Heart right ventricle (tissue), 16 donors: Measurements from ENCODE around the gene TBC1D22A. TPM values are rescaled to one million over a fixed set of nuclear protein-coding genes. Genes with fewer than 3 reads are reported as not detected.
A peak's percentile ranks its signal among the peaks of the same experiment; 100 is the strongest.

Experiments
- ATAC-seq, 8 donors: fragments of 200-7000 bp; cut with Tn5 transposase; one replicate each; pipeline ENCODE4 v1.9.1; 2020; ENCODE audit warnings: mild to moderate bottlenecking in 8 of 8, moderate library complexity in 8 of 8, moderate number of reproducible peaks in 1 of 8
- DNase-seq, 2 donors: peaks; one replicate each; pipeline ENCODE4 v3.0.0-alpha.2; 2020
- H3K27ac ChIP-seq, 10 donors: fragments of 200-600 bp; sonication (generic) in 2 of 10; one replicate each; pipeline versions ENCODE4 v1.5.0 to v1.8.0; 2020 to 2022; ENCODE audit warnings: mild to moderate bottlenecking in 3 of 10
- H3K27me3 ChIP-seq, 7 donors: fragments of 200-600 bp; one replicate each; pipeline ENCODE4 v1.8.0; 2021 to 2022; ENCODE audit warnings: mild to moderate bottlenecking in 2 of 7
- H3K36me3 ChIP-seq, 9 donors: fragments of 200-600 bp; sonication (generic) in 1 of 9; one replicate each; pipeline versions ENCODE4 v1.5.0 to v1.8.0; 2020 to 2022; ENCODE audit warnings: mild to moderate bottlenecking in 2 of 9
- H3K4me1 ChIP-seq, 9 donors: fragments of 200-600 bp; sonication (generic) in 1 of 9; one replicate each; pipeline versions ENCODE4 v1.5.0 to v1.8.0; 2020 to 2022; ENCODE audit warnings: mild to moderate bottlenecking in 4 of 9
- H3K4me3 ChIP-seq, 10 donors: fragments of 200-600 bp; sonication (generic) in 2 of 10; one replicate each; pipeline versions ENCODE4 v1.5.0 to v1.8.0; 2020 to 2022; ENCODE audit warnings: mild to moderate bottlenecking in 7 of 10, moderate library complexity in 2 of 10
- H3K9me3 ChIP-seq, 11 donors: fragments of 200-600 bp in 10 of 11; sonication (generic) in 2 of 11; one replicate each; pipeline versions ENCODE4 v1.5.0 to v1.8.0; 2013 to 2022; ENCODE audit warnings: mild to moderate bottlenecking in 2 of 11, control low read depth in 1 of 11, moderate library complexity in 1 of 11
- CTCF ChIP-seq, 9 donors: fragments of 200-600 bp; sonication (generic) in 2 of 9; IDR thresholded peaks; one replicate each; pipeline versions ENCODE4 v1.5.0 to v1.8.0; 2021 to 2022; ENCODE audit warnings: antibody characterized with exemption in 9 of 9, mild to moderate bottlenecking in 5 of 9, moderate library complexity in 1 of 9
- WGBS, 2 donors: extraction: QIAGEN DNeasy Blood & Tissue Kit; methylation state at CpG; one replicate each; pipeline ENCODE4 v1.1.7; 2013; ENCODE audit warnings: inconsistent platforms in 1 of 2; 5-methylcytosine and 5-hydroxymethylcytosine counted together
- intact Hi-C, 10 donors: fragments of 100-400 bp; cut with DNase I; formaldehyde crosslinking; loops; one replicate each; pipeline versions ENCODE4 v1.11.1 to v1.14.2; 2022
- polyA plus RNA-seq, 2 donors: library from polyadenylated mRNA; stranded (reverse); fragments of 200-250 nt; gene quantifications; one replicate each; pipeline ENCODE4 v1.2.3, GENCODE V29; 2013
- total RNA-seq, 10 donors: library from RNA; stranded (reverse); fragmentation: NEBNext Ultra II Directional in 3 of 10; extraction: Animal tissue kit (Norgen Biotek cat#: 25700) in 3 of 10; gene quantifications; one replicate each; pipeline versions ENCODE4 v1.2.1 to v1.2.4, GENCODE V29; 2021 to 2023
- donor health status: Arrhythmogenic right ventricular cardiomyopathy.
- donor health status: ischemic (EF 13 %, LVEDD 7.1; RV severe dilation, severe dysfunction).
- donor health status: healthy with polysubstance abuse.
- donor health status: DM: no; HTN: yes; CAD: no.
- donor health status: DM: no; HTN: no; CAD: no.
- donor health status: ischemic (EF 25% LVEDD 6.9; RV normal size, moderate dysfunction).
- donor health status: ischemic (EF 25% LVEDD 5.7; RV mildly dilated, moderate dysfunction).
- donor health status: healthy.
- donor health status: DM: yes; HTN: yes; CAD: no.
- donor health status: Ischemic cardiomyopathy.
- donor health status: ischemic (EF 35%, LVEDD 5.7; RV mildly dilated, moderate dysfunction).
- donor health status: nonischemic (EF 11% LVEDD 7.7; RV severe dilation, severe dysfunction).
- donor health status: DM: yes; HTN: yes; CAD: no.
- donor health status: PGD.
- donor health status: ischemic (EF 29% LVEDD 5.4; RV normal size, mild dysfunction).
- donor health status: nonischemic (EF 23%, LVEDD 6.1; RV moderate dilation, normal function).

Gene TBC1D22A
- total and polyA plus RNA-seq, 12 donors = 7.2 to 27.9 (median 17.9) TPM

- intact Hi-C loops = no loop called here
- Histone ChIP-seq H3K4me1 (peaks cover 14 to 87% (median 58%) of the 10 kb centered on the region in 9 donors), H3K27me3 (no peaks in the 10 kb centered on the region), H3K9me3 (no peaks in the 10 kb centered on the region), H3K27ac (peak overlapping the region; percentile 36 to 90 (median 74)), H3K36me3 (peaks cover 0 to 17% (median 0%) of the 10 kb centered on the region in 9 donors), H3K4me3 (no peak overlapping the region)
- ATAC-seq = peak in 1 of 8 donors; percentile 15
- 82 to 90% methylated on average over 6 of the region's 6 CpGs for WGBS, 2 donors
- no peak for TF ChIP-seq CTCF (IDR thresholded peaks at IDR 0.05)
- DNase-seq = no peak
Observed at GRCh38 chr22:46769706-46770105, 7.3 kb downstream of the TBC1D22A start.

GRCh38 chr22:46770151-46770641, 7.7 kb downstream of the TBC1D22A start:
- TF ChIP-seq CTCF (IDR thresholded peaks at IDR 0.05) = no peak
- intact Hi-C loops = no loop called here
- H3K9me3 ChIP-seq = no peaks in the 10 kb centered on the region
- H3K4me3 ChIP-seq = no peak overlapping the region
- WGBS, 2 donors = 53 to 57% methylated on average over 14 of the region's 14 CpGs
- peak in 2 of 8 donors; percentile 14 to 25 for ATAC-seq
- H3K4me1 ChIP-seq = peaks cover 14 to 87% (median 62%) of the 10 kb centered on the region in 9 donors
- DNase-seq = no peak
- no peaks in the 10 kb centered on the region for H3K27me3 ChIP-seq
- peaks cover 0 to 13% (median 0%) of the 10 kb centered on the region in 9 donors for H3K36me3 ChIP-seq
- peak overlapping the region; percentile 36 to 90 (median 74) for H3K27ac ChIP-seq

- WGBS, 2 donors = 64 to 71% methylated on average over 9 of the region's 9 CpGs
- TF ChIP-seq CTCF (IDR thresholded peaks at IDR 0.05) = no peak
- peak overlapping the region; percentile 36 to 90 (median 74) for H3K27ac ChIP-seq
- DNase-seq (no peak), ATAC-seq (peak in 1 of 8 donors; percentile 40)
- no peaks in the 10 kb centered on the region for H3K9me3 ChIP-seq
- intact Hi-C loops = no loop called here
- H3K36me3 ChIP-seq = peaks cover 0 to 8% (median 0%) of the 10 kb centered on the region in 9 donors
- no peak overlapping the region for H3K4me3 ChIP-seq
- H3K27me3 ChIP-seq = no peaks in the 10 kb centered on the region
- peaks cover 14 to 91% (median 67%) of the 10 kb centered on the region in 9 donors for H3K4me1 ChIP-seq
Observed at GRCh38 chr22:46770726-46771125, 8.3 kb downstream of the TBC1D22A start.

GRCh38 chr22:46773076-46773475, 10.6 kb downstream of the TBC1D22A start:
- H3K4me3 ChIP-seq = no peak overlapping the region
- no peaks in the 10 kb centered on the region for H3K27me3 ChIP-seq
- H3K4me1 ChIP-seq = peaks cover 14 to 93% (median 74%) of the 10 kb centered on the region in 9 donors
- no peak for DNase-seq
- 77 to 81% methylated on average over 10 of the region's 10 CpGs for WGBS, 2 donors
- H3K36me3 ChIP-seq = no peaks in the 10 kb centered on the region
- no peak for TF ChIP-seq CTCF (IDR thresholded peaks at IDR 0.05)
- H3K9me3 ChIP-seq = no peaks in the 10 kb centered on the region
- H3K27ac ChIP-seq = peak overlapping the region in 6 of 10 donors; percentile 55 to 87 (median 64)
- ATAC-seq = no peak
- intact Hi-C loops = no loop called here
